ENCODE data around the gene GSG1L. TPM values are rescaled to one million over a fixed set of nuclear protein-coding genes. Genes with fewer than 3 reads are reported as not detected.
A peak's percentile ranks its signal among the peaks of the same experiment; 100 is the strongest.

The GSG1L gene
- polyA plus RNA-seq, 3 donors, result not detected

- DNase-seq, result no peak
- no peak overlapping the region for H3K4me3 Mint-ChIP-seq
- Histone ChIP-seq H4K20me1 (ENCODE audit: insufficient read depth, low read length) (peaks cover 22% of the 10 kb centered on the region), H3K4me2 (replicated peaks; ENCODE audit: extremely low read depth, low read length, poor library complexity, severe bottlenecking) (no peak overlapping the region), H3K79me2 (ENCODE audit: insufficient read depth, low read length) (no peaks in the 10 kb centered on the region), H3K27ac (ENCODE audit: low read depth in 1 of 2, low read length in 2 of 2) (no peak overlapping the region), H3K4me3 (replicated peaks in 1 of 3; ENCODE audit: low read depth in 2 of 3, low read length in 3 of 3) (no peak overlapping the region), H3K9me3 (replicated peaks in 1 of 2; ENCODE audit: control insufficient read depth in 1 of 2, insufficient read depth in 1 of 2, low read length in 2 of 2) (no peaks in the 10 kb centered on the region), H3K36me3 (replicated peaks in 1 of 2; ENCODE audit: control insufficient read depth in 1 of 2, insufficient read depth in 2 of 2, low read length in 2 of 2) (peaks cover 0 to 8% of the 10 kb centered on the region in 2 donors), H2AFZ (ENCODE audit: insufficient read depth, low read depth, low read length, poor library complexity, severe bottlenecking) (no peak overlapping the region), H3K27me3 (ENCODE audit: control insufficient read depth in 2 of 2, insufficient read depth in 2 of 2, low read length in 2 of 2) (no peaks in the 10 kb centered on the region), H3K4me1 (ENCODE audit: control insufficient read depth in 1 of 2, insufficient read depth in 2 of 2, low read length in 2 of 2) (no peaks in the 10 kb centered on the region), H3K9ac (ENCODE audit: insufficient read depth, low read length, poor library complexity, severe bottlenecking) (no peak overlapping the region)
- H3K27me3 Mint-ChIP-seq (ENCODE audit: low read depth in 3 of 3), result peaks cover 0 to 4% (median 2%) of the 10 kb centered on the region in 3 donors
- peak overlapping the region in 1 of 7 donors; percentile 49 for H3K27ac Mint-ChIP-seq
- TF ChIP-seq CTCF (IDR thresholded peaks at IDR 0.05), result no peak
- 81% methylated on average over 19 of the region's 19 CpGs for WGBS (ENCODE audit: insufficient coverage)
- intact Hi-C loops (cut with micrococcal nuclease), result no loop called here
- H3K36me3 Mint-ChIP-seq, result peaks cover 6 to 11% of the 10 kb centered on the region in 2 donors
- H3K9me3 Mint-ChIP-seq, result no peaks in the 10 kb centered on the region
- H3K4me1 Mint-ChIP-seq, result no peaks in the 10 kb centered on the region
Observed at GRCh38 chr16:28090646-28091377, 27.3 kb upstream of the GSG1L start.

- Mint-ChIP-seq H3K4me1 (no peaks in the 10 kb centered on the region), H3K4me3 (no peak overlapping the region), H3K27me3 (ENCODE audit: low read depth in 3 of 3) (peaks cover 0 to 4% (median 4%) of the 10 kb centered on the region in 3 donors), H3K36me3 (peaks cover 5 to 6% of the 10 kb centered on the region in 2 donors), H3K9me3 (no peaks in the 10 kb centered on the region), H3K27ac (peak overlapping the region in 2 of 7 donors; percentile 41 to 51)
- Histone ChIP-seq H4K20me1 (ENCODE audit: insufficient read depth, low read length) (peaks cover 22% of the 10 kb centered on the region), H3K4me3 (replicated peaks in 1 of 3; ENCODE audit: low read depth in 2 of 3, low read length in 3 of 3) (no peak overlapping the region), H3K9ac (ENCODE audit: insufficient read depth, low read length, poor library complexity, severe bottlenecking) (no peak overlapping the region), H3K36me3 (replicated peaks in 1 of 2; ENCODE audit: control insufficient read depth in 1 of 2, insufficient read depth in 2 of 2, low read length in 2 of 2) (peaks cover 0 to 5% of the 10 kb centered on the region in 2 donors), H3K27ac (ENCODE audit: low read depth in 1 of 2, low read length in 2 of 2) (no peak overlapping the region), H3K9me3 (replicated peaks in 1 of 2; ENCODE audit: control insufficient read depth in 1 of 2, insufficient read depth in 1 of 2, low read length in 2 of 2) (no peaks in the 10 kb centered on the region), H2AFZ (ENCODE audit: insufficient read depth, low read depth, low read length, poor library complexity, severe bottlenecking) (no peak overlapping the region), H3K4me2 (replicated peaks; ENCODE audit: extremely low read depth, low read length, poor library complexity, severe bottlenecking) (no peak overlapping the region), H3K4me1 (ENCODE audit: control insufficient read depth in 1 of 2, insufficient read depth in 2 of 2, low read length in 2 of 2) (no peaks in the 10 kb centered on the region), H3K27me3 (ENCODE audit: control insufficient read depth in 2 of 2, insufficient read depth in 2 of 2, low read length in 2 of 2) (no peaks in the 10 kb centered on the region), H3K79me2 (ENCODE audit: insufficient read depth, low read length) (no peaks in the 10 kb centered on the region)
- 88% methylated on average over 2 of the region's 7 CpGs for WGBS (ENCODE audit: insufficient coverage)
- no peak for TF ChIP-seq CTCF (IDR thresholded peaks at IDR 0.05)
- intact Hi-C loops (cut with micrococcal nuclease), result no loop called here
- no peak for DNase-seq
Observed at GRCh38 chr16:28089992-28090365, 26.5 kb upstream of the GSG1L start.

All from CD14-positive monocyte (primary cell).